Prostate gland (tissue), 2 donors: ENCODE measurements around the gene ANXA9.

Experiments
- POLR2AphosphoS5 ChIP-seq: sonication (generic); formaldehyde crosslinking; IDR thresholded peaks from one replicate; pipeline ENCODE4 v1.6.1; 2017; ENCODE audit warnings: antibody characterized with exemption
- TF ChIP-seq, protein P1 (sequence below), 4 experiments: fragments of 200-600 bp in 2 of 4; fragments of 450-650 bp in 2 of 4; sonication (generic) in 2 of 4; IDR thresholded peaks; 1 replicate in 3 of 4; 2 replicates in 1 of 4; pipeline ENCODE4 v1.5.1; 2016 to 2019; ENCODE audit warnings: antibody characterized with exemption in 4 of 4, mild to moderate bottlenecking in 2 of 4, moderate library complexity in 2 of 4

DNA sequence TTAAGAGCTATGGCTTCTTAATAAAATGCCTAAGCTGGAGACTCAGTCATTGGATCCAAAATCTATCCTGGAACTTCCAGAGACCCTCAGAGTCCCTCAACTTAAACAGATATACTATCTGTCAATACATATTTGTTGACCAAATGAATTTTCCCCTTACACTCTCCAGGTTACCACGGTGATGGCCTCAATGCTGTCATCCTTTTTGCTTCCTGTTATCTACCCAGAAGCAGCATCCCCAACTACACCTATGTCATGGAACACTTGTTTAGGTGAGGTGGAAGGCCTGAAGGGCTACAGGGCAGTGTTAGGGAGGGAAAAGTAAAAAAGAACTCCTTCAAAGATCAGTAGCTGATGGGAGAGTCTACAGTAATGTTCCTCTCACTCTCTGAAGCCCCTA is 61.1 kb downstream of the ANXA9 start:
- TF ChIP-seq, protein P1, sequence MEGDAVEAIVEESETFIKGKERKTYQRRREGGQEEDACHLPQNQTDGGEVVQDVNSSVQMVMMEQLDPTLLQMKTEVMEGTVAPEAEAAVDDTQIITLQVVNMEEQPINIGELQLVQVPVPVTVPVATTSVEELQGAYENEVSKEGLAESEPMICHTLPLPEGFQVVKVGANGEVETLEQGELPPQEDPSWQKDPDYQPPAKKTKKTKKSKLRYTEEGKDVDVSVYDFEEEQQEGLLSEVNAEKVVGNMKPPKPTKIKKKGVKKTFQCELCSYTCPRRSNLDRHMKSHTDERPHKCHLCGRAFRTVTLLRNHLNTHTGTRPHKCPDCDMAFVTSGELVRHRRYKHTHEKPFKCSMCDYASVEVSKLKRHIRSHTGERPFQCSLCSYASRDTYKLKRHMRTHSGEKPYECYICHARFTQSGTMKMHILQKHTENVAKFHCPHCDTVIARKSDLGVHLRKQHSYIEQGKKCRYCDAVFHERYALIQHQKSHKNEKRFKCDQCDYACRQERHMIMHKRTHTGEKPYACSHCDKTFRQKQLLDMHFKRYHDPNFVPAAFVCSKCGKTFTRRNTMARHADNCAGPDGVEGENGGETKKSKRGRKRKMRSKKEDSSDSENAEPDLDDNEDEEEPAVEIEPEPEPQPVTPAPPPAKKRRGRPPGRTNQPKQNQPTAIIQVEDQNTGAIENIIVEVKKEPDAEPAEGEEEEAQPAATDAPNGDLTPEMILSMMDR (IDR thresholded peaks at IDR 0.05), result no peak
- TF ChIP-seq POLR2AphosphoS5, result no peak
